HL-60 (cell line): ENCODE measurements around the gene PSMD1.

ENCODE experiments used
- DNase-seq, 2 experiments: peaks; one replicate each; pipeline ENCODE4 v3.0.0-alpha.2; 2010 to 2020; ENCODE audit warnings: low read depth in 1 of 2, low spot score in 1 of 2
- H3K27ac ChIP-seq: fragments of 250-450 bp; sonication (Bioruptor Pico); replicated peaks from 2 replicates; pipeline ENCODE4 v1.5.1; 2020; ENCODE audit warnings: mild to moderate bottlenecking, moderate library complexity
- H3K27me3 ChIP-seq: fragments of 250-450 bp; sonication (Bioruptor Pico); 2 replicates; pipeline ENCODE4 v1.5.1; 2021; ENCODE audit warnings: mild to moderate bottlenecking, moderate library complexity; ENCODE audit not compliant: insufficient read depth, poor library complexity, severe bottlenecking
- H3K4me3 ChIP-seq: replicated peaks from 2 replicates; pipeline ENCODE4 v1.5.1; 2011; ENCODE audit warnings: mild to moderate bottlenecking, control low read depth, low read length; ENCODE audit not compliant: insufficient read depth
- CTCF ChIP-seq: IDR thresholded peaks from one replicate; pipeline ENCODE4 v1.5.1; 2011; ENCODE audit warnings: low read length, control low read depth, inconsistent platforms; ENCODE audit not compliant: insufficient read depth
- GABPA ChIP-seq: IDR thresholded peaks from 2 replicates; pipeline ENCODE4 v1.6.1; 2012; ENCODE audit warnings: low read depth
- POLR2AphosphoS5 ChIP-seq: IDR thresholded peaks from 2 replicates; pipeline ENCODE4 v1.6.1; 2012; ENCODE audit warnings: low read depth
- SPI1 ChIP-seq: IDR thresholded peaks from 2 replicates; pipeline ENCODE4 v1.6.1; 2012; ENCODE audit warnings: low read depth, mild to moderate bottlenecking, borderline replicate concordance
- TF ChIP-seq, protein P1 (sequence below): IDR thresholded peaks from 2 replicates; pipeline ENCODE4 v1.6.1; 2012; ENCODE audit warnings: low read depth; ENCODE audit not compliant: insufficient replicate concordance

PSMD1 gene

GRCh38 chr2:231168460-231169139, 111.9 kb downstream of the PSMD1 start:
- TF ChIP-seq, protein P1, sequence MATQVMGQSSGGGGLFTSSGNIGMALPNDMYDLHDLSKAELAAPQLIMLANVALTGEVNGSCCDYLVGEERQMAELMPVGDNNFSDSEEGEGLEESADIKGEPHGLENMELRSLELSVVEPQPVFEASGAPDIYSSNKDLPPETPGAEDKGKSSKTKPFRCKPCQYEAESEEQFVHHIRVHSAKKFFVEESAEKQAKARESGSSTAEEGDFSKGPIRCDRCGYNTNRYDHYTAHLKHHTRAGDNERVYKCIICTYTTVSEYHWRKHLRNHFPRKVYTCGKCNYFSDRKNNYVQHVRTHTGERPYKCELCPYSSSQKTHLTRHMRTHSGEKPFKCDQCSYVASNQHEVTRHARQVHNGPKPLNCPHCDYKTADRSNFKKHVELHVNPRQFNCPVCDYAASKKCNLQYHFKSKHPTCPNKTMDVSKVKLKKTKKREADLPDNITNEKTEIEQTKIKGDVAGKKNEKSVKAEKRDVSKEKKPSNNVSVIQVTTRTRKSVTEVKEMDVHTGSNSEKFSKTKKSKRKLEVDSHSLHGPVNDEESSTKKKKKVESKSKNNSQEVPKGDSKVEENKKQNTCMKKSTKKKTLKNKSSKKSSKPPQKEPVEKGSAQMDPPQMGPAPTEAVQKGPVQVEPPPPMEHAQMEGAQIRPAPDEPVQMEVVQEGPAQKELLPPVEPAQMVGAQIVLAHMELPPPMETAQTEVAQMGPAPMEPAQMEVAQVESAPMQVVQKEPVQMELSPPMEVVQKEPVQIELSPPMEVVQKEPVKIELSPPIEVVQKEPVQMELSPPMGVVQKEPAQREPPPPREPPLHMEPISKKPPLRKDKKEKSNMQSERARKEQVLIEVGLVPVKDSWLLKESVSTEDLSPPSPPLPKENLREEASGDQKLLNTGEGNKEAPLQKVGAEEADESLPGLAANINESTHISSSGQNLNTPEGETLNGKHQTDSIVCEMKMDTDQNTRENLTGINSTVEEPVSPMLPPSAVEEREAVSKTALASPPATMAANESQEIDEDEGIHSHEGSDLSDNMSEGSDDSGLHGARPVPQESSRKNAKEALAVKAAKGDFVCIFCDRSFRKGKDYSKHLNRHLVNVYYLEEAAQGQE: no peak
- TF ChIP-seq POLR2AphosphoS5: peak; percentile 27; the same call in 1 of the 2 replicates
- TF ChIP-seq SPI1: peak; percentile 73
- peak in 1 of 2 experiments; percentile 31 for DNase-seq
- H3K4me3 ChIP-seq: no peak overlapping the region
- no peaks in the 10 kb centered on the region for H3K27me3 ChIP-seq
- H3K27ac ChIP-seq: peak overlapping the region; percentile 35

- H3K27ac ChIP-seq: peak overlapping the region; percentile 35
- TF ChIP-seq, protein P1: no peak
- no peak for TF ChIP-seq SPI1
- no peak for TF ChIP-seq GABPA
- no peak for TF ChIP-seq CTCF
- H3K4me3 ChIP-seq: no peak overlapping the region
- DNase-seq: no peak
- H3K27me3 ChIP-seq: no peaks in the 10 kb centered on the region
Observed at GRCh38 chr2:231169488-231169887, 112.8 kb downstream of the PSMD1 start.

GRCh38 chr2:231170055-231170454, 113.4 kb downstream of the PSMD1 start:
- no peak for DNase-seq
- no peak overlapping the region for H3K4me3 ChIP-seq
- no peaks in the 10 kb centered on the region for H3K27me3 ChIP-seq
- TF ChIP-seq SPI1: no peak
- TF ChIP-seq CTCF: no peak
- no peak for TF ChIP-seq GABPA
- TF ChIP-seq, protein P1: no peak
- TF ChIP-seq POLR2AphosphoS5: no peak
- H3K27ac ChIP-seq: no peak overlapping the region
